Caco-2 (cell line): ENCODE results near the gene SCGB1C2. TPM values are rescaled to one million over a fixed set of nuclear protein-coding genes. Genes with fewer than 3 reads are reported as not detected.

Experiments
- BruUV-seq: library from RNA; stranded (reverse); fragments of 400-500 nt; replicated peaks from 2 replicates; lab custom pipeline; 2021; lab: Mats Ljungman, UMichigan
- CTCF ChIA-PET: fragments of 300-600 bp; sonication (Branson Sonifier 250); formaldehyde crosslinking; loops from one replicate; lab custom pipeline; 2022; ENCODE audit warnings: antibody characterized with exemption; lab: Charles Lee
- POLR2A ChIA-PET: fragments of 300-600 bp; sonication (Branson Sonifier 250); formaldehyde crosslinking; loops from one replicate; lab custom pipeline; 2022; ENCODE audit warnings: antibody characterized with exemption; lab: Charles Lee
- DNase-seq, 2 experiments: peaks; one replicate each; pipeline versions ENCODE4 v3.0.0 to v3.0.0-alpha.2; 2020 to 2022
- H3K27me3 ChIP-seq: replicated peaks from 2 replicates; pipeline ENCODE4 v1.6.0; 2011; ENCODE audit warnings: low read length; ENCODE audit not compliant: control insufficient read depth, insufficient read depth
- H3K36me3 ChIP-seq: 2 replicates; pipeline ENCODE4 v1.5.1; 2011; ENCODE audit warnings: low read length; ENCODE audit not compliant: control insufficient read depth, insufficient read depth
- H3K4me1 ChIP-seq: fragments of 250-450 bp; sonication (Bioruptor Pico); 2 replicates; pipeline ENCODE4 v1.5.1; 2020; ENCODE audit warnings: mild to moderate bottlenecking
- H3K4me3 ChIP-seq: 2 replicates; pipeline ENCODE4 v1.5.1; 2011; ENCODE audit warnings: low read depth, mild to moderate bottlenecking, control low read depth, low read length
- H3K9me3 ChIP-seq: fragments of 250-450 bp; sonication (Bioruptor Pico); 2 replicates; pipeline ENCODE4 v1.5.1; 2020; ENCODE audit warnings: mild to moderate bottlenecking, moderate library complexity
- H3K27ac Mint-ChIP-seq: one replicate; pipeline ENCODE4 v1.8.0; 2022; ENCODE audit warnings: mixed read lengths; ENCODE audit not compliant: unreplicated experiment
- H3K27me3 Mint-ChIP-seq: one replicate; pipeline ENCODE4 v1.8.0; 2022; ENCODE audit warnings: mixed read lengths; ENCODE audit not compliant: insufficient read depth, unreplicated experiment
- H3K36me3 Mint-ChIP-seq: one replicate; pipeline ENCODE4 v1.8.0; 2022; ENCODE audit warnings: mild to moderate bottlenecking, mixed read lengths; ENCODE audit not compliant: insufficient read depth, unreplicated experiment
- H3K4me1 Mint-ChIP-seq: one replicate; pipeline ENCODE4 v1.8.0; 2022; ENCODE audit warnings: low read depth, mixed read lengths; ENCODE audit not compliant: unreplicated experiment
- H3K4me3 Mint-ChIP-seq: one replicate; pipeline ENCODE4 v1.8.0; 2022; ENCODE audit warnings: mild to moderate bottlenecking, moderate library complexity, mixed read lengths; ENCODE audit not compliant: unreplicated experiment
- H3K9me3 Mint-ChIP-seq: one replicate; pipeline ENCODE4 v1.8.0; 2022; ENCODE audit warnings: mixed read lengths; ENCODE audit not compliant: unreplicated experiment
- intact Hi-C: fragments of 100-400 bp; cut with micrococcal nuclease; formaldehyde crosslinking; loops from one replicate; pipeline ENCODE4 v1.10.0; 2022; ENCODE audit not compliant: unreplicated experiment
- total RNA-seq: library from RNA; stranded (reverse); gene quantifications from 2 replicates; pipeline ENCODE4 v1.2.3, GENCODE V29; 2022
- TF ChIP-seq, protein P1 (sequence below), 2 experiments: fragments of 200-600 bp in 1 of 2; IDR thresholded peaks; 1 replicate in 1 of 2; 2 replicates in 1 of 2; pipeline versions ENCODE4 v1.5.1 to v1.8.0; 2011 to 2022; ENCODE audit warnings: antibody characterized with exemption in 1 of 2, control low read depth in 1 of 2, inconsistent platforms in 1 of 2, low read depth in 1 of 2, low read length in 1 of 2, mild to moderate bottlenecking in 1 of 2, moderate library complexity in 1 of 2; ENCODE audit not compliant: insufficient read depth in 1 of 2, severe bottlenecking in 1 of 2, unreplicated experiment in 1 of 2

Gene SCGB1C2
- total RNA-seq, 1 experiment from 2014 or later, result not detected

DNA sequence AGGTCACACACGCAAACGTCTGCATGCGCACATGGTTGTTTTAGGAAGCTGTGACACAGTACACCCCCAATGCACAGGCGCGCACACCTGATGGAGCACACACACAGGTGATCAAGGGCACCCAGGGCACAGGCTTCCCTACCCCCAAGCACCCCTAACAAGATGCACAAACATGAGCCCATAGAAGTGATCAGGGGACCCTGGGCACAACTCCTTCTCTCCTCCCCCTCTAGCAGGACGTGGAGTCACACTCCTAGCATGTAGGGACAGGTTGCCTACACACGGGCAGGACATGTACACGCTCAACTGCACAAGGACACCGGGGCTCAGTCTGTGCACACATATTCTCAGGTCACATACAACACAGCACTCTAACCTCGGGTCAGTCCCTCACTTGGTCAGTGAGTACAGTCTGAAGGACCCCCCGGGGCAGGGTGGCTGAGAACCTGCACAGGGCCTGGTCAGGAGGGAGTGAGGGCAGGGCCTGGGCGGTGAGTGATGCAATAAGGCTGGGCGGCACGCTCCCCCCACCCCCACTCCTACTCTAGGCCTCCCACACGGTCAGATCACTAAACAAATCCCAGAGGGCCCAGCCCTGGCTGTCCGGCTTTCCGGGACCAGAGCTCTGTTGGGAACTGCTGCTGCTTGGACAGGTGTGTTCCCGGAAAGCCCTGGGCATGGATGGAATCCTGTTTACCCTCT, 44.8 kb downstream of the SCGB1C2 start:
- intact Hi-C loops, result no loop called here
- Histone ChIP-seq H3K4me1 (peaks cover 4% of the 10 kb centered on the region; the same call in 1 of the 2 replicates), H3K4me3 (no peak overlapping the region; the same call in 1 of the 2 replicates), H3K9me3 (no peaks in the 10 kb centered on the region), H3K36me3 (no peaks in the 10 kb centered on the region), H3K27me3 (peaks cover 1% of the 10 kb centered on the region)
- Mint-ChIP-seq H3K36me3 (no peaks in the 10 kb centered on the region), H3K9me3 (no peaks in the 10 kb centered on the region), H3K4me1 (no peaks in the 10 kb centered on the region), H3K27me3 (peaks cover 35% of the 10 kb centered on the region), H3K4me3 (peak overlapping the region; percentile 56), H3K27ac (no peak overlapping the region)
- CTCF ChIA-PET, result no interaction called here
- TF ChIP-seq, protein P1, sequence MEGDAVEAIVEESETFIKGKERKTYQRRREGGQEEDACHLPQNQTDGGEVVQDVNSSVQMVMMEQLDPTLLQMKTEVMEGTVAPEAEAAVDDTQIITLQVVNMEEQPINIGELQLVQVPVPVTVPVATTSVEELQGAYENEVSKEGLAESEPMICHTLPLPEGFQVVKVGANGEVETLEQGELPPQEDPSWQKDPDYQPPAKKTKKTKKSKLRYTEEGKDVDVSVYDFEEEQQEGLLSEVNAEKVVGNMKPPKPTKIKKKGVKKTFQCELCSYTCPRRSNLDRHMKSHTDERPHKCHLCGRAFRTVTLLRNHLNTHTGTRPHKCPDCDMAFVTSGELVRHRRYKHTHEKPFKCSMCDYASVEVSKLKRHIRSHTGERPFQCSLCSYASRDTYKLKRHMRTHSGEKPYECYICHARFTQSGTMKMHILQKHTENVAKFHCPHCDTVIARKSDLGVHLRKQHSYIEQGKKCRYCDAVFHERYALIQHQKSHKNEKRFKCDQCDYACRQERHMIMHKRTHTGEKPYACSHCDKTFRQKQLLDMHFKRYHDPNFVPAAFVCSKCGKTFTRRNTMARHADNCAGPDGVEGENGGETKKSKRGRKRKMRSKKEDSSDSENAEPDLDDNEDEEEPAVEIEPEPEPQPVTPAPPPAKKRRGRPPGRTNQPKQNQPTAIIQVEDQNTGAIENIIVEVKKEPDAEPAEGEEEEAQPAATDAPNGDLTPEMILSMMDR (IDR thresholded peaks at IDR 0.05; ENCODE audit: insufficient read depth in 1 of 2, low read depth in 1 of 2, low read length in 1 of 2, severe bottlenecking in 1 of 2, unreplicated experiment in 1 of 2), result no peak
- BruUV-seq, result no TSS peak
- DNase-seq, result no peak
- POLR2A ChIA-PET, result no interaction called here

DNA sequence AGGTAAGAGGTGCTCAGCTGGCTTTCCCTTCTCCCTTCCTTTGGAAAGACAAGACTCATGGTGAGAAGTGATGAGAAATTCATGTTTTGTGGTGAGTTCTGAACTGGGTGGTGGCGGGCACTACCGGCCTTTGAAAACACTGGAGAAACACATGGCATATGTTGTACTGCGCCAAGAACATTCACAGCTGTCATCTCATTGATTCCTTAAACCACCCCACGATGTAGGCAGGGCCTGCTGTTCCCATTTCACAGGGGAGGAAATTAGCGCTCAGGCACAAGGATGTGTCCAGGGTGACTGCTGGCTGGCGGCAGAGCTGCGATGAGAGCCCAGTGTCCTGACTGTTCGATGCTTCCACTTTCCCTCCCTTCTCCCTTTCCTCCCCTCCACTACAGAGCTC, 45.7 kb downstream of the SCGB1C2 start:
- Mint-ChIP-seq H3K4me3 (no peak overlapping the region), H3K27ac (no peak overlapping the region), H3K4me1 (no peaks in the 10 kb centered on the region), H3K27me3 (peaks cover 35% of the 10 kb centered on the region), H3K36me3 (no peaks in the 10 kb centered on the region), H3K9me3 (no peaks in the 10 kb centered on the region)
- H3K27me3 ChIP-seq, result peaks cover 1% of the 10 kb centered on the region
- intact Hi-C loops, result no loop called here
- TF ChIP-seq, protein P1 (IDR thresholded peaks at IDR 0.05; ENCODE audit: insufficient read depth in 1 of 2, low read depth in 1 of 2, low read length in 1 of 2, severe bottlenecking in 1 of 2, unreplicated experiment in 1 of 2), result no peak
- no TSS peak for BruUV-seq
- no peaks in the 10 kb centered on the region for H3K36me3 ChIP-seq
- peaks cover 4% of the 10 kb centered on the region; the same call in 1 of the 2 replicates for H3K4me1 ChIP-seq
- CTCF ChIA-PET, result interaction anchor here (0.7 kb wide), 1 partner anchor 809 kb away, joined by 5 read pairs; no protein-coding TSS in a partner anchor
- POLR2A ChIA-PET, result no interaction called here
- H3K9me3 ChIP-seq, result no peaks in the 10 kb centered on the region
- DNase-seq, result no peak
- H3K4me3 ChIP-seq, result no peak overlapping the region

DNA sequence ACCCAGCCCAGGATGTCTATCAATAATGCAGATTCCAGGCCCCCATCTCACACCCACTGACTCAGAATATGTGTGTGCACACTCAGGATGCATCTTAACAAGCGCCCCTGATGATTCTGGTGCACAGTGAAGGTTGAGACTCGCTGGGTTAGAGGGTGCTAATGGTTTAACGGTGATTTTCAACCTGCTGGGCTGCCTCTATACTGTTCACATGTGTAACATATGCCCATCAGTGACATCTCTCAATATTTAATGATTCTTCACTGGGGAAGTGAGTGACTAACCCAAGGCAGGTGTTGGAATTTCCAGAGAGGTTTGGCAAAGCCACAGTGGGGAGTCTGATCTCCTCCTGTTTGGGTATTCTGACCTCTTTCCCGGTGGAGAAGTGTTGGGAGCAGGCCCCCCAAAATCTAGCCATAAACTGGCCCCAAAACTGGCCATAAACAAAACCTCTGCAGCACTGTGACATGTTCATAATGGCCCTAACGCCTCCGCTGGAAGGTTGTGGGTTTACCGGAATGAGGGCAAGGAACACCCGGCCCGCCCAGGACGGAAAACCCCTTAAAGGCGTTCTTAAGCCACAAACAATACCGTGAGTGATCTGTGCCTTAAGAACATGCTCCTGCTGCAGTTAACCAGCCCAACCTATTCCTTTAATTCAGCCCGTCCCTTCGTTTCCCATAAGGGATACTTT, 48.2 kb downstream of the SCGB1C2 start:
- H3K9me3 Mint-ChIP-seq, result peaks cover 9% of the 10 kb centered on the region
- Histone ChIP-seq H3K36me3 (no peaks in the 10 kb centered on the region), H3K4me3 (no peak overlapping the region), H3K27me3 (peaks cover 1% of the 10 kb centered on the region), H3K9me3 (0 out of 2 replicates have a peak, but pooled peaks cover 4% of the 10 kb centered on the region), H3K4me1 (no peaks in the 10 kb centered on the region)
- H3K4me3 Mint-ChIP-seq, result no peak overlapping the region
- ChIA-PET CTCF (no interaction called here), POLR2A (no interaction called here)
- H3K36me3 Mint-ChIP-seq, result no peaks in the 10 kb centered on the region
- H3K4me1 Mint-ChIP-seq, result no peaks in the 10 kb centered on the region
- TF ChIP-seq, protein P1 (IDR thresholded peaks at IDR 0.05; ENCODE audit: insufficient read depth in 1 of 2, low read depth in 1 of 2, low read length in 1 of 2, severe bottlenecking in 1 of 2, unreplicated experiment in 1 of 2), result no peak
- no peak for DNase-seq
- no peak overlapping the region for H3K27ac Mint-ChIP-seq
- no TSS peak for BruUV-seq
- intact Hi-C loops, result no loop called here
- peaks cover 45% of the 10 kb centered on the region for H3K27me3 Mint-ChIP-seq
